Activated naive CD8-positive, alpha-beta T cell treated with anti-CD3 and anti-CD28 coated beads, Interleukin-2, amount 10 ng/mL, durations not matched to agents 7 days and 5 days (primary cell): ENCODE results near the gene SEPHS2. TPM values are rescaled to one million over a fixed set of nuclear protein-coding genes. Genes with fewer than 3 reads are reported as not detected.

Experiments
- ATAC-seq: fragments of 150-1000 bp; cut with Tn5 transposase; one replicate; pipeline ENCODE4 v1.10.0; 2021; ENCODE audit warnings: low read depth, moderate library complexity
- POLR2A ChIA-PET: fragments of 350-600 bp; sonication (Branson Sonifier 250); formaldehyde crosslinking; loops from one replicate; lab custom pipeline; 2021; ENCODE audit warnings: antibody characterized with exemption; lab: Charles Lee
- DNase-seq: peaks from one replicate; pipeline ENCODE4 v3.0.0; 2021
- H3K27ac Mint-ChIP-seq: one replicate; pipeline ENCODE4 v1.8.0; 2022; ENCODE audit warnings: mild to moderate bottlenecking, mixed read lengths
- H3K27me3 Mint-ChIP-seq: one replicate; pipeline ENCODE4 v1.8.0; 2022; ENCODE audit warnings: mild to moderate bottlenecking, moderate library complexity, mixed read lengths
- H3K36me3 Mint-ChIP-seq: one replicate; pipeline ENCODE4 v1.8.0; 2021; ENCODE audit warnings: mild to moderate bottlenecking, mixed read lengths
- H3K4me1 Mint-ChIP-seq: one replicate; pipeline ENCODE4 v1.8.0; 2021; ENCODE audit warnings: mixed read lengths
- H3K4me3 Mint-ChIP-seq: one replicate; pipeline ENCODE4 v1.8.0; 2022; ENCODE audit warnings: mild to moderate bottlenecking, moderate library complexity, mixed read lengths
- H3K9me3 Mint-ChIP-seq: one replicate; pipeline ENCODE4 v1.8.0; 2021; ENCODE audit warnings: mixed read lengths
- total RNA-seq, 2 experiments: library from RNA; stranded (reverse); gene quantifications; one replicate each; pipeline ENCODE4 v1.2.3, GENCODE V29; 2021

Gene SEPHS2, protein sequence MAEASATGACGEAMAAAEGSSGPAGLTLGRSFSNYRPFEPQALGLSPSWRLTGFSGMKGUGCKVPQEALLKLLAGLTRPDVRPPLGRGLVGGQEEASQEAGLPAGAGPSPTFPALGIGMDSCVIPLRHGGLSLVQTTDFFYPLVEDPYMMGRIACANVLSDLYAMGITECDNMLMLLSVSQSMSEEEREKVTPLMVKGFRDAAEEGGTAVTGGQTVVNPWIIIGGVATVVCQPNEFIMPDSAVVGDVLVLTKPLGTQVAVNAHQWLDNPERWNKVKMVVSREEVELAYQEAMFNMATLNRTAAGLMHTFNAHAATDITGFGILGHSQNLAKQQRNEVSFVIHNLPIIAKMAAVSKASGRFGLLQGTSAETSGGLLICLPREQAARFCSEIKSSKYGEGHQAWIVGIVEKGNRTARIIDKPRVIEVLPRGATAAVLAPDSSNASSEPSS
- 10 to 100 TPM; 59.4 to 59.8 TPM for total RNA-seq

DNA sequence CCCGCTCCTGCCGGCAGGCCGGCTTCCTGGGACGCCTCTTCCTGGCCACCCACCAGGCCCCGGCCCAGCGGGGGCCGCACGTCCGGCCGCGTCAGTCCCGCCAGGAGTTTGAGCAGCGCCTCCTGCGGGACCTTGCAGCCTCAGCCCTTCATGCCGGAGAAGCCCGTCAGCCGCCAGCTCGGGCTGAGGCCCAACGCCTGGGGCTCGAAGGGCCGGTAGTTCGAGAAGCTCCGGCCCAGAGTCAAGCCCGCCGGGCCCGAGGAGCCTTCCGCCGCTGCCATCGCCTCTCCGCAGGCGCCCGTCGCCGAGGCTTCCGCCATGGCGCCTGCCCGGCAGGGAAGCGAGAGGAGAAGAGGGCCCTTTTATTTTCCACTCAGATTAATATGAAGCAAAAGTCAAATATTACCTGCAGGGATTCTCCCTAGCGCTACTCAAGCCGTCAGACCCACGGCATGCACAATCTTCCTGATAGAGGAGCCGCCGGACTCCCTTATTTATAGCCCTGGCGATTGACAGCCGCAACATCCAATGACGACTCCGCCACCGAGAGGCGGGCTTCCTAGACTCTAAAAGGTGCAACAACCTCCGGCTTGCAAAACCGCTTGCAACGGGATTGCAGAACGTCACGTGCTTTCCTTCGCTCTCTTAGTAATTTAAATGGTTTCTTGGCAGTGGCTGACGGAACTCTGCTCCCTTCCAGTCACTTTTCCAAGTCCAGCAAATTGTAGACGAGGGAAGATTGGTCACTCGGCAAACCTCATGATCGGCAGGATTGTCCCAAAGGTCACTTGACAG lies at the start of gene SEPHS2:
TSS of gene SEPHS2 (minus strand) at position 467 of the 795 bp plus-strand sequence. CDS start at position 320, 147 bp downstream.
- POLR2A ChIA-PET: interaction anchor here (0.7 to 5.3 kb wide), 12 partner anchors 12 to 381 kb away, joined by 3 to 30 read pairs (median 4); partner anchors contain the start of genes ALDOA, DCTPP1, ITGAL and ZNF688
- Mint-ChIP-seq H3K4me3 (peak within 1 kb of the TSS; percentile 88), H3K27ac (peak within 1 kb of the TSS; percentile 90), H3K36me3 (peaks cover 26% of the 10 kb centered on the region), H3K9me3 (no peaks in the 10 kb centered on the region), H3K27me3 (no peaks in the 10 kb centered on the region), H3K4me1 (peaks cover 39% of the 10 kb centered on the region)
- DNase-seq (peak; percentile 95), ATAC-seq (peak; percentile 95)

DNA sequence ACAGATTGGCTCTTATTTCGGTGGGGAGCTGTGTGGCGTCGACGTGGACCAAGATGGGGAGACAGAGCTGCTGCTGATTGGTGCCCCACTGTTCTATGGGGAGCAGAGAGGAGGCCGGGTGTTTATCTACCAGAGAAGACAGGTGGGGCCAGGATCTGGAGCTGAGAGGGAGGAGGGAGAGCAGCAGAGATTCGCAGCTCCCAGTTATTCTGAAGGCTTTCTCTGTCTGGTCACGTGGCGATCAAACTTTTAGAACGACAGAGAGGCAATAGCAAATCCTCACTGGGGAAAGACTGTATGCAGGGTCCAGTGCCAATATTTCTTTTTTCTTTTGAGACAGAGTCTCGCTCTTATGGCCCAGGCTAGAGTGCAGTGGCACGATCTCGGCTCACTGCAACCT lies 49.0 kb upstream of the SEPHS2 start:
- H3K27ac Mint-ChIP-seq: peak overlapping the region; percentile 43
- peaks cover 39% of the 10 kb centered on the region for H3K36me3 Mint-ChIP-seq
- ATAC-seq (no peak), DNase-seq (no peak)
- H3K4me3 Mint-ChIP-seq: no peak overlapping the region
- H3K9me3 Mint-ChIP-seq: no peaks in the 10 kb centered on the region
- POLR2A ChIA-PET: interaction anchor here (0.6 to 2.2 kb wide), 11 partner anchors 9 to 65 kb away, joined by 3 to 5 read pairs (median 4); partner anchors contain the start of gene DCTPP1
- no peaks in the 10 kb centered on the region for H3K27me3 Mint-ChIP-seq
- peaks cover 18% of the 10 kb centered on the region for H3K4me1 Mint-ChIP-seq

DNA sequence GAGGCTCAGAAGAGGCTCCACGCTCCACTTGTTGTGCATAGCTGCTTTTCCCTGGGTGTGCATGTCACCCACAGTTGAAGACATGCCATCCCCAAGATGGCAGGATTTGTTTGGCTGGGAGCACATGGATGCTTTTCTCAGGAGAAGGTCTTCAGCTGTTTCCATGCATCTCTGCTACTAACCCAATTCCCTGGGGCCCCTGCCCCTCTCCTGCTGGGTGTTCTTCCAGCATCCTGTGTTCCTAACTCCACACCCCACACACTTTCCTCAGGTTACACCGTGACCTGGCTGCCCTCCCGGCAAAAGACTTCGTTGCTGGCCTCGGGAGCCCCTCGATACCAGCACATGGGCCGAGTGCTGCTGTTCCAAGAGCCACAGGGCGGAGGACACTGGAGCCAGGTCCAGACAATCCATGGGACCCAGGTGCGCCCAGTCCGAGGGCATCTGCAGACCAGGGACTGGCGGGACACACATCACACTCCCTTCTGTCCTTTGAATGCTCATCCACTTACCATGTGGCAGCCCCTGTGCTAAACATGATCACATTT lies 48.3 kb upstream of the SEPHS2 start:
- Mint-ChIP-seq H3K9me3 (no peaks in the 10 kb centered on the region), H3K4me3 (no peak overlapping the region), H3K36me3 (peaks cover 42% of the 10 kb centered on the region), H3K27me3 (no peaks in the 10 kb centered on the region), H3K27ac (no peak overlapping the region), H3K4me1 (peaks cover 24% of the 10 kb centered on the region)
- DNase-seq (no peak), ATAC-seq (no peak)
- POLR2A ChIA-PET: interaction anchor here (1.1 to 2.2 kb wide), 4 partner anchors 16 to 64 kb away, joined by 3 to 5 read pairs (median 4); partner anchors contain the start of gene DCTPP1

DNA sequence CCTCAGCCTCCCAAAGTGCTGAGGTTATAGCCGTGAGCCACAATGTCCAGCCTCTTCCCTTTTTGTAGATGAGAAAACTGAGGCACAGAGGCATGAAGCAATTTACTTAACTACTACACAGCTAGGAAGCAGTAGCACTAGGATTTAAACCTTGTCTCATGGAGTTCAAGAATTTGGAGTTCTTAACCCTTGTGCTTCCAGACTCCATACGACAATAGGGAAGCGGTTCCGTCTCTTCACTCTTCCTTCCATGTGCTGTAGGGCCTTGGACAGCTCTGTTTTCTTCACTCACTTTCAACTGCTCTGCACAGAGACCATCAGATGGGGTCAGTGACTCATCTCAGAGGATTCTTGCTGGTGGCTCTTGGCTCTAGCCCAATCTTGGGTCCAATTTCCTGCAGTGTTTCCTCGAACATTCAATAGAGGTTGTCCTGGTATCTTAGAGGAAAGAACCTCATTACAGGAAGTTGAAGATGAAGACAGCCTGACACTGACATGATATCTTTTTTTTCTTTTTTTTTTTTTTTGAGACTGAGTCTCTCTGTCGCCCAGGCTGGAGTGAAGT lies 46.2 kb upstream of the SEPHS2 start:
- no peaks in the 10 kb centered on the region for H3K9me3 Mint-ChIP-seq
- H3K27ac Mint-ChIP-seq: peak overlapping the region; percentile 91
- peaks cover 51% of the 10 kb centered on the region for H3K36me3 Mint-ChIP-seq
- peak; percentile 89 for ATAC-seq
- H3K27me3 Mint-ChIP-seq: no peaks in the 10 kb centered on the region
- H3K4me1 Mint-ChIP-seq: peaks cover 34% of the 10 kb centered on the region
- H3K4me3 Mint-ChIP-seq: peak overlapping the region; percentile 43
- POLR2A ChIA-PET: interaction anchor here (0.6 to 4.8 kb wide), 15 partner anchors 12 to 132 kb away, joined by 3 to 25 read pairs (median 4); partner anchors contain the start of genes ITGAL and ZNF747
- no peak for DNase-seq

DNA sequence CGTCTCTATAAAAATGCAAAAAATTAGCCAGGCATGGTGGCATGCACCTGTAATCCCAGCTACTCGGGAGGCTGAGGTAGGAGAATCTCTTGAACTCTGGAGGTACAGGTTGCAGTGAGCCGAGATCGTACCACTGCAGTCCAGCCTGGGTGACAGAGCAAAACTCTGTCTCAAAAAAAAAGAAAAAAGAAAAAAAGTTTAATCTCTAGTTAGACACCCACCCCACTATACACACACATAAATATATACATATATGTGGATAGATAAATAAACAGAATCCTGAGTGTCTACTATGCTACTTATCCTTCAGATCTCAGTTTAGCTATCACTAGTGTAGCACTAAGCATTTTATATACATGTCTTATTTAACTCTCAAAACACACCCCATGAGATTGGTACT lies 45.6 kb upstream of the SEPHS2 start:
- H3K27ac Mint-ChIP-seq: peak overlapping the region; percentile 91
- DNase-seq (no peak), ATAC-seq (no peak)
- H3K4me1 Mint-ChIP-seq: peaks cover 37% of the 10 kb centered on the region
- H3K27me3 Mint-ChIP-seq: no peaks in the 10 kb centered on the region
- no peaks in the 10 kb centered on the region for H3K9me3 Mint-ChIP-seq
- H3K36me3 Mint-ChIP-seq: peaks cover 53% of the 10 kb centered on the region
- H3K4me3 Mint-ChIP-seq: peak overlapping the region; percentile 43
- POLR2A ChIA-PET: interaction anchor here (0.6 to 4.8 kb wide), 17 partner anchors 11 to 211 kb away, joined by 3 to 25 read pairs (median 5); partner anchors contain the start of genes DCTPP1, ITGAL, PRR14 and SEPHS2

DNA sequence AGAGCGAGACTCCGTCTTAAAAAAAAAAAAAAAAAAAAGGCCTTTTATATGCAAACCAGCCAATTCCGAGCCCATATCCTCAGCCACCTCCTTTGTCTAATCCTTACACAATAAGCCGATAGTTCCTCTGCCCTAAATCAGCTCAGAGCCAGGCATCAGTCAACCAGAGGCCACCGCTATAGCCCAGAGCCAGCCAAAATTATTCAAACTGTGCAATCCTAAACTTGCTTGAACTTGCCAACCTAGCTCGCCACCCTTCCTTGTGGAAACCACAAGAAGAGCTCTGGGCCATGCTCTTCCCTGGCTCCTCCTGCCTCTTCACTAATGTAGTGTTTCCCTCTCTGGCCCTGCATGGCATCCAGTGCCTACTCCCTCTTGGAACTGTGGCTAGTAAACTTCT lies 44.5 kb upstream of the SEPHS2 start:
- ATAC-seq (no peak), DNase-seq (no peak)
- Mint-ChIP-seq H3K36me3 (peaks cover 55% of the 10 kb centered on the region), H3K4me1 (peaks cover 41% of the 10 kb centered on the region), H3K9me3 (no peaks in the 10 kb centered on the region), H3K27ac (peak overlapping the region; percentile 63), H3K4me3 (no peak overlapping the region), H3K27me3 (no peaks in the 10 kb centered on the region)
- POLR2A ChIA-PET: interaction anchor here (0.6 to 4.8 kb wide), 8 partner anchors 10 to 101 kb away, joined by 3 to 25 read pairs (median 6); partner anchors contain the start of genes DCTPP1, ITGAL and SEPHS2

DNA sequence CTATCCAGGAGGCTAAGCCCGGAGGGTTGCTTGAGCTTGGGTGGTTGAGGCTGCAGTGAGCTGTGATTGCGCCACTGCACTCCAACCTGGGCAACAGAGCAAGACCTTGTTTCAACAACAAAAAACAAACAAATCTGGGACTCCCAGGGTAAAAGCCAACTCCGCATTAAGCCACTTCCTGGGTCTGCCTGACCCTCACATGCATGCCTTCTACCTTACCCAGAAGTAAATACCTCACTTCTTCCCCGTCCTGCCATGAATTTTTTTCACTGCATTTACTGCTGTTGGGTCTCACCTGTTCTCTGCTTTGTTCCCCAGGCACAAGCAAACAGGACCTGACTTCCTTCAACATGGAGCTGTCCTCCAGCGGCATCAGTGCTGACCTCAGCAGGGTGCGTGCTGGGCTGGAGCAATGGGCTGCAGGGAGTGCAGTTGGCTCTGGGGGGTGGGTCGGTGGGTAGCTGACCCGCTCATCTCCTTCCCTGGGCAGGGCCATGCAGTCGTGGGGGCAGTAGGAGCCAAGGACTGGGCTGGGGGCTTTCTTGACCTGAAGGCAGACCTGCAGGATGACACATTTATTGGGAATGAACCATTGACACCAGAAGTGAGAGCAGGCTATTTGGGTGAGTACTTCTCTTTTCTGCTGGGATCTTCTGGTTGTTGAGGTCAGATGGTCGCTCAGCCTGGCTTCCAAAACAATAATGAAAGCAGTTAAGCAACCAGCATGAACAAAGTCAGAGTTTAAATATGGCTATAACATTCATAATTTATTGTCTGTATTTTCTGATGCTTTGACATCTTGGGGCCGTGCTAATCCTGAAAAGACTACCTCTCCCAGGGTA lies 43.3 kb upstream of the SEPHS2 start:
- H3K27ac Mint-ChIP-seq: peak overlapping the region; percentile 58
- no peak for ATAC-seq
- H3K9me3 Mint-ChIP-seq: no peaks in the 10 kb centered on the region
- H3K4me3 Mint-ChIP-seq: no peak overlapping the region
- no peak for DNase-seq
- peaks cover 54% of the 10 kb centered on the region for H3K36me3 Mint-ChIP-seq
- POLR2A ChIA-PET: interaction anchor here (0.7 to 4.8 kb wide), 9 partner anchors 9 to 134 kb away, joined by 3 to 25 read pairs (median 6); partner anchors contain the start of genes ITGAL, SEPHS2 and SEPTIN1
- no peaks in the 10 kb centered on the region for H3K27me3 Mint-ChIP-seq
- H3K4me1 Mint-ChIP-seq: peaks cover 47% of the 10 kb centered on the region

DNA sequence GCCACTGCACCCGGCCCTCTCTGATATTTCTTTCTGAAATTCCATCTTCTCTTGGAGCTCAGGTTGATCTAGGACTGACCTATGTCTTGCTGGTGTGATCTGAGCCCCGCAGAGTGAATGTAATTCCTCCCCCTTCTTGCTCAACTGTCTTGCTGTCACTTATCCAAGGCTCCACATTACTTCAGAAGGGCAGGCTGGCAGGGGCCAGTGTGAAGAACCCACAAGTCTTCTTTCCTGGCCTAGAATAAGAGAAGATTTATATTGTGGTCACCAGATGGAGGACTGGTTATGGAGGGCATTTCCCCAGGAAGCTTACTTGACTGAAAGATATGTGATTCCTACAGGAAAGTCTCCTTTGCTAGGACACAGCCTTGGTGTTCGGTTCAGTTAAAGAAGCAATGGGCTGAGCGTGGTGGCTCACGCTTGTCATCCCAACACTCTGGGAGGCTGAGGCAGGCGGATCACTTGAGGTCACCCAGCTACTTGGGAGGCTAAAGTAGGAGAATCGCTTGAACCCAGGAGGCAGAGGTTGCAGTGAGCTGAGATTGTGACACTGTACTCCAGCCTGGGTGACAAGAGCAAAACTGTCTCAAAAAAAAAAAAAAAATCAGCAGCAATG lies 40.3 kb upstream of the SEPHS2 start:
- Mint-ChIP-seq H3K4me3 (peak overlapping the region; percentile 10), H3K36me3 (peaks cover 65% of the 10 kb centered on the region), H3K27ac (peak overlapping the region; percentile 79), H3K4me1 (peaks cover 48% of the 10 kb centered on the region), H3K9me3 (no peaks in the 10 kb centered on the region), H3K27me3 (no peaks in the 10 kb centered on the region)
- no peak for ATAC-seq
- POLR2A ChIA-PET: interaction anchor here (0.6 to 1.2 kb wide), 10 partner anchors 9 to 148 kb away, joined by 3 to 6 read pairs (median 3); no protein-coding TSS in a partner anchor
- no peak for DNase-seq

DNA sequence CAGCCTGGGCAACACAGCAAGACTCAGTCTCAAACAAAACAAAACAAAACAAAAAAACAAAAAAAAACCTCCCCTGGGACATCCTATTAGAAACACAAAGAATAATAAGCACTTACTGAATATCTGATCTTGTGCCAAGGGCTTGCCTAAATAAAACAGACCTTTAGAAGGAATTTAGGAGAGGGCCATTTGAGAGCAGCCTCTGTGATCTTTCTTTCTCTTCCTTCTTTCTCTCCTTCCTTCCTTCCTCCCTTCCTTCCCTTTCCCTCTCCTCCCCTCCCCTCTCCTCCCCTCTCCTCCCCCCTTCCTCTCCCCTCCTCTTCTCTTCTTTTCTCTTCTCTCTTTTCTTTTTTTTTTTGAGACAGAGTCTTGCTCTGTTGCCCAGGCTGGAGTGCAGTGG lies 39.2 kb upstream of the SEPHS2 start:
- peaks cover 47% of the 10 kb centered on the region for H3K4me1 Mint-ChIP-seq
- no peaks in the 10 kb centered on the region for H3K9me3 Mint-ChIP-seq
- no peak overlapping the region for H3K4me3 Mint-ChIP-seq
- H3K36me3 Mint-ChIP-seq: peaks cover 65% of the 10 kb centered on the region
- peak overlapping the region; percentile 67 for H3K27ac Mint-ChIP-seq
- DNase-seq: no peak
- no peaks in the 10 kb centered on the region for H3K27me3 Mint-ChIP-seq
- POLR2A ChIA-PET: interaction anchor here (0.7 kb wide), 1 partner anchor 29 kb away, joined by 3 read pairs; no protein-coding TSS in a partner anchor
- no peak for ATAC-seq

DNA sequence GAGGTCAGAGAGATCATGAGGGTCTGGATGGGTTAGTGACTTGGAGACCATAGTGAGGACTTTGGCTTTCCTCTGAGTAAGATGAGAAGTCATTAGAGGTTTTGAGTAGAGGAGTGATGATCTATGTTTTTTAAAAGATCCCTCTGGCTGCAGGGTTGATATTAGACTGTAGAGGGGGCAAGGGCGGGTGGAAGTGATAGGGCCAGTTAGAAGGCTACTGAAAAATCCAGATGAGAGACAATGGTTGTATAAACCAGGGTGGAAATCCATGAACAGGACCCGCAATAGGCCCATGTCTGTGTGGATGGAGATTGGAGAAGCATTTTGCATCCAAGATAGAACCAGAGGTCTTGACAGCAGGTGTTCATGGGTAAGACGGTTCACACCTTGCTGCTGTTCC lies 36.7 kb upstream of the SEPHS2 start:
- peak; percentile 39 for ATAC-seq

DNA sequence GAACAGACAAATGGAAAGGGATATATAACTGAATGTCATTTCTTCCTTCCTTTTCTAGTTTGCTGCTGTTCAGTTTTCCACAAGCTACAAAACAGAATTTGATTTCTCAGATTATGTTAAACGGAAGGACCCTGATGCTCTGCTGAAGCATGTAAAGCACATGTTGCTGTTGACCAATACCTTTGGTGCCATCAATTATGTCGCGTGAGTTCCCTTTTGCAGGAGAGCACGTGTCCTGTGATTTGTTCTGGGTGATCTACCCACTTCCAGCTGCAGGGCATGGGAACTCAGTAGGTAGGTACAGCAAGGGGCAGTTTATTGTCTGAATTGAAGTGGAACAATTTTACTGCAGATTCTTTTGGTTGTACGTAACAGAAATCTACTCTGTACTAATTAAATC lies 35.7 kb upstream of the SEPHS2 start:
- Mint-ChIP-seq H3K27ac (peak overlapping the region; percentile 62), H3K36me3 (peaks cover 65% of the 10 kb centered on the region), H3K4me3 (peak overlapping the region; percentile 11), H3K27me3 (no peaks in the 10 kb centered on the region), H3K4me1 (peaks cover 43% of the 10 kb centered on the region), H3K9me3 (no peaks in the 10 kb centered on the region)
- POLR2A ChIA-PET: interaction anchor here (0.6 to 5.5 kb wide), 6 partner anchors 8 to 174 kb away, joined by 3 to 41 read pairs (median 8); partner anchors contain the start of gene ITGAL
- ATAC-seq (no peak), DNase-seq (no peak)

More for the DNA sequence above, 36.7 kb upstream of the SEPHS2 start:
- Mint-ChIP-seq H3K27ac (peak overlapping the region; percentile 84), H3K9me3 (no peaks in the 10 kb centered on the region), H3K4me1 (peaks cover 39% of the 10 kb centered on the region), H3K27me3 (no peaks in the 10 kb centered on the region), H3K36me3 (peaks cover 61% of the 10 kb centered on the region), H3K4me3 (peak overlapping the region; percentile 39)
- POLR2A ChIA-PET: interaction anchor here (0.7 to 2.8 kb wide), 3 partner anchors 9 to 24 kb away, joined by 3 to 11 read pairs (median 4); partner anchors contain the start of gene ITGAL
- no peak for DNase-seq
